Psoas muscle (tissue), 8 donors: Measurements from ENCODE around the gene TIMM29. TPM values are rescaled to one million over a fixed set of nuclear protein-coding genes. Genes with fewer than 3 reads are reported as not detected.
"Not testable (repeated sequence)": the region's sequence is repeated elsewhere in the genome, so short reads cannot be mapped to it uniquely, and the experiment has no call there.

Experiments
- ATAC-seq, 4 donors: fragments of 200-7000 bp; cut with Tn5 transposase; one replicate each; pipeline ENCODE4 v1.9.1; 2020; ENCODE audit warnings: moderate library complexity in 3 of 4, mild to moderate bottlenecking in 2 of 4
- DNase-seq, 2 donors: peaks; one replicate each; pipeline ENCODE4 v3.0.0-alpha.2; 2020
- H3K27ac ChIP-seq: fragments of 200-600 bp; one replicate; pipeline ENCODE4 v1.8.0; 2022
- H3K27me3 ChIP-seq, 3 donors: fragments of 200-600 bp in 1 of 3; one replicate each; pipeline versions ENCODE4 v1.6.1 to v1.8.0; 2013 to 2022; ENCODE audit warnings: low read length in 2 of 3, mild to moderate bottlenecking in 2 of 3, moderate library complexity in 1 of 3; ENCODE audit not compliant: insufficient read depth in 3 of 3
- H3K36me3 ChIP-seq, 2 donors: fragments of 200-600 bp in 1 of 2; one replicate each; pipeline versions ENCODE4 v1.6.1 to v1.8.0; 2013 to 2022; ENCODE audit warnings: low read depth in 1 of 2, mild to moderate bottlenecking in 1 of 2, moderate library complexity in 1 of 2; ENCODE audit not compliant: insufficient read depth in 1 of 2
- H3K4me1 ChIP-seq: fragments of 200-600 bp; one replicate; pipeline ENCODE4 v1.8.0; 2022
- H3K4me3 ChIP-seq: fragments of 200-600 bp; one replicate; pipeline ENCODE4 v1.8.0; 2022; ENCODE audit warnings: mild to moderate bottlenecking
- H3K9me3 ChIP-seq: fragments of 200-600 bp; one replicate; pipeline ENCODE4 v1.8.0; 2022
- WGBS, 3 donors: extraction: QIAGEN DNeasy Blood & Tissue Kit; methylation state at CpG; one replicate each; pipeline versions ENCODE4 v1.1.6 to v1.1.7; 2013; 5-methylcytosine and 5-hydroxymethylcytosine counted together
- intact Hi-C, 2 donors: fragments of 100-400 bp; cut with DNase I; formaldehyde crosslinking; loops; one replicate each; pipeline versions ENCODE4 v1.11.0 to v1.14.2; 2022
- polyA plus RNA-seq, 3 donors: library from polyadenylated mRNA; stranded (reverse); fragments of 200-250 nt; gene quantifications; one replicate each; pipeline ENCODE4 v1.2.3, GENCODE V29; 2013
- total RNA-seq, 4 donors: library from RNA; stranded (reverse); fragmentation: NEBNext Ultra II Directional in 2 of 4; extraction: Animal tissue kit (Norgen Biotek cat#: 25700) in 2 of 4; gene quantifications; one replicate each; pipeline versions ENCODE4 v1.2.1 to v1.2.4, GENCODE V29; 2021 to 2023
- TF ChIP-seq, protein P1 (sequence below): fragments of 200-600 bp; IDR thresholded peaks from one replicate; pipeline ENCODE4 v1.8.0; 2022; ENCODE audit warnings: antibody characterized with exemption
- donor health status: healthy with polysubstance abuse.
- donor health status: DM: no; HTN: no; CAD: no; lungs with moderate emphysema.
- donor health status: Bipolar disorder and iron deficiency.
- donor health status: healthy.
- donor health status: DM: yes; HTN: yes; CAD: no.
- donor health status: DM: no; HTN: no; CAD: no.
- donor health status: DM: no; HTN: no; CAD: no.
- donor health status: DM: yes; HTN: yes; CAD: no.

The TIMM29 gene
- total and polyA plus RNA-seq, 7 donors = 12.9 to 29.0 (median 18.3) TPM

DNA sequence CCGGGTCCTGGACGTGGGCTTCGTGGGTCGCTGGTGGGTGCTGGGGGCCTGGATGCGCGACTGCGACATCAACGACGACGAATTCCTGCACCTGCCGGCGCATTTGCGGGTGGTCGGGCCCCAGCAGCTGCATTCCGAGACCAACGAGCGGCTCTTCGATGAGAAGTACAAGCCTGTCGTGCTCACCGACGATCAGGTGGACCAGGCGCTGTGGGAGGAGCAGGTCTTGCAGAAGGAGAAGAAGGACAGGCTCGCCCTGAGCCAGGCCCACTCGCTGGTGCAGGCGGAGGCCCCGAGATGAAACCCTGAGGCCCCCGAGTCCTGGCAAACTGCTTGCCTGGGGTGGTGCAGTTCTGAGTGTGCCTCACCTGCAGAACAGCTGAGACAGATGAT lies 787 bp downstream of the TIMM29 start:
- Histone ChIP-seq H3K36me3 (peaks cover 0 to 34% of the 10 kb centered on the region in 2 donors), H3K9me3 (no peaks in the 10 kb centered on the region), H3K27ac (peak overlapping the region; percentile 84), H3K4me1 (peaks cover 26% of the 10 kb centered on the region), H3K27me3 (no peaks in the 10 kb centered on the region), H3K4me3 (peak overlapping the region; percentile 99)
- ATAC-seq = no peak
- no peak for DNase-seq
- intact Hi-C loops = loop anchor here in 1 of 2 donors (5.0 kb wide), 1 partner anchor 52 kb away; no protein-coding TSS in a partner anchor
- TF ChIP-seq, protein P1, sequence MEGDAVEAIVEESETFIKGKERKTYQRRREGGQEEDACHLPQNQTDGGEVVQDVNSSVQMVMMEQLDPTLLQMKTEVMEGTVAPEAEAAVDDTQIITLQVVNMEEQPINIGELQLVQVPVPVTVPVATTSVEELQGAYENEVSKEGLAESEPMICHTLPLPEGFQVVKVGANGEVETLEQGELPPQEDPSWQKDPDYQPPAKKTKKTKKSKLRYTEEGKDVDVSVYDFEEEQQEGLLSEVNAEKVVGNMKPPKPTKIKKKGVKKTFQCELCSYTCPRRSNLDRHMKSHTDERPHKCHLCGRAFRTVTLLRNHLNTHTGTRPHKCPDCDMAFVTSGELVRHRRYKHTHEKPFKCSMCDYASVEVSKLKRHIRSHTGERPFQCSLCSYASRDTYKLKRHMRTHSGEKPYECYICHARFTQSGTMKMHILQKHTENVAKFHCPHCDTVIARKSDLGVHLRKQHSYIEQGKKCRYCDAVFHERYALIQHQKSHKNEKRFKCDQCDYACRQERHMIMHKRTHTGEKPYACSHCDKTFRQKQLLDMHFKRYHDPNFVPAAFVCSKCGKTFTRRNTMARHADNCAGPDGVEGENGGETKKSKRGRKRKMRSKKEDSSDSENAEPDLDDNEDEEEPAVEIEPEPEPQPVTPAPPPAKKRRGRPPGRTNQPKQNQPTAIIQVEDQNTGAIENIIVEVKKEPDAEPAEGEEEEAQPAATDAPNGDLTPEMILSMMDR = no peak
- 6 to 9% (median 8%) methylated on average over 27 of the region's 27 CpGs for WGBS, 3 donors

DNA sequence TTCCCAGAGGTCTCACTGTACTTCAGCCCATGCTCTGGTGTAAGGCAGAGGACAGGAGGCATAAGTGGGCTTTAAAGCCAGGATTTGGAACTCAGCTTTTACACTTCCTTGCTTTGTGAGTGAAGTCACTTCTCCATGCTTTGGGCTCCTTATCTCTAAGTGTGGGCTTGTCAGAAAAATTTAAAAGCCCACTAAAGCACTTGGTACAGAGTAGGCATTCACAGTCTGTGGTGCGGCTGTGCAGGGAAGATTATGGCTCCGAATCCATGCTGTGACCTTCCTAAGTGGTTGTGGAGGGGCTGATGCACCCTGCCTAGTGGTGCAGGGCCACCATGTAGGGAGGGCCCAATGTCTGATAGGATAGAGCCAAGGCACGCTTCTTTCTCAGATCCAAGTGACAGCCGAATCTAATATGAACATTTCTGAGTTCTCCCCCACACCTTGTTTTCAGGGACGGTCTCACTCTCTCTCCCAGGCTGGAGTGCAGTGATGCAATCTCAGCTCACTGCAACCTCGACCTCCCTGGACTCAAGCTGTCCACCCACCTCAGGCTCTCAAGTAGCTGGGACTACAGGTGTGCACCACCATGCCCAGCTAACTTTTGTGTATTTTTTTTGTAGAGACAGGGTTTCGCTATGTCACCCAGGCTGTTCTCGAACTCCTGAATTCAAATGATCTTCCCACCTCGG lies 6.9 kb downstream of the TIMM29 start:
- peaks cover 5% of the 10 kb centered on the region for H3K4me1 ChIP-seq
- H3K27ac ChIP-seq = no peak overlapping the region
- intact Hi-C loops = loop anchor here (5.0 to 10.0 kb wide), 3 partner anchors 102 to 199 kb away; no protein-coding TSS in a partner anchor
- 85 to 92% (median 89%) methylated on average over 9 of the region's 9 CpGs for WGBS, 3 donors
- ATAC-seq = no peak
- no peak for DNase-seq
- TF ChIP-seq, protein P1 = no peak
- H3K9me3 ChIP-seq = no peaks in the 10 kb centered on the region
- no peak overlapping the region for H3K4me3 ChIP-seq
- H3K27me3 ChIP-seq = no peaks in the 10 kb centered on the region
- peaks cover 0 to 24% of the 10 kb centered on the region in 2 donors for H3K36me3 ChIP-seq

DNA sequence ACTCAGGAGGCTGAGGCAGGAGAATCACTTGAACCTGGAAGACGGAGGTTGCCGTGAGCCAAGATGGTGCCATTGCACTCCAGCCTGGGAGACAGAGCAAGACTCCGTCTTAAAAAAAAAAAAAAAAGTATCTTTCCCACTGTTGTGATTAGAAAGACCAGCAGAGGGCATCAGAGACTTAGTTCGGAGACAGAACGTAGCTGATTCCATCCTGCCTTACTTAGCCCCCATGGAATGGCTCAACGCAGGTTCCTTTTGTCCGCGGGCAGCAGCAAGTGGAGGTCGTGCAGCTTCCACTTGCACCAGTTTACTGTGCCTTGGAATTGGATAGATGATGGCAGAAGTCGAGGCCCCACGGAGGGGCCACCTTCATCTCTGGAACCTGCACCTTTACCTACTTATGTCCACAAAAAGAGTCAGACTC lies 8.1 kb downstream of the TIMM29 start:
- TF ChIP-seq, protein P1 = peak; percentile 62
- 2 to 5% (median 4%) methylated on average over 11 of the region's 11 CpGs for WGBS, 3 donors
- ATAC-seq (peak; percentile 78 to 88 (median 84)), DNase-seq (no peak)
- Histone ChIP-seq H3K27ac (no peak overlapping the region), H3K9me3 (no peaks in the 10 kb centered on the region), H3K4me1 (peaks cover 4% of the 10 kb centered on the region), H3K36me3 (peaks cover 0 to 16% of the 10 kb centered on the region in 2 donors), H3K27me3 (no peaks in the 10 kb centered on the region), H3K4me3 (no peak overlapping the region)
- intact Hi-C loops = loop anchor here (5.0 to 10.0 kb wide), 3 partner anchors 101 to 198 kb away; no protein-coding TSS in a partner anchor

DNA sequence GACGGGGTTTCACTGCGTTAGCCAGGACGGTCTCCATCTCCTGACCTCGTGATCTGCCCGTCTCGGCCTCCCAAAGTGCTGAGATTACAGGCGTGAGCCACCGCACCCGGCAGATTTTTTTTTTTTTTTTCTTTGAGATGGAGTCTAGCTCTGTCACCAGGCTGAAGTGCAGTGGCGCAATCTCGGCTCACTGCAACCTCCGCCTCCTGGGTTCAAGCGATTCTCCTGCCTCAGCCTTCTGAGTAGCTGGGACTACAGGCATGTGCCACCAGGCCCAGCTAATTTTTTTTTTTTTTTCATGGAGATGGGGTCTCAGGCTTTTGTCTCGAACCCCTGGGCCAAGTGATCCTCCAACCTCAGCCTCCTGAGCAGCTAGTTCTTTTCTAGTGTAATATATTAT lies 13.0 kb downstream of the TIMM29 start:
- H3K36me3 ChIP-seq, DNase-seq, H3K4me1 ChIP-seq, H3K9me3 ChIP-seq, H3K27ac ChIP-seq, ATAC-seq, H3K4me3 ChIP-seq, H3K27me3 ChIP-seq: not testable (repeated sequence)
- 79 to 83% (median 82%) methylated on average over 12 to 14 of the region's 14 CpGs for WGBS, 3 donors
- intact Hi-C loops = loop anchor here in 1 of 2 donors (10.0 kb wide), 1 partner anchor 73 kb away; no protein-coding TSS in a partner anchor

DNA sequence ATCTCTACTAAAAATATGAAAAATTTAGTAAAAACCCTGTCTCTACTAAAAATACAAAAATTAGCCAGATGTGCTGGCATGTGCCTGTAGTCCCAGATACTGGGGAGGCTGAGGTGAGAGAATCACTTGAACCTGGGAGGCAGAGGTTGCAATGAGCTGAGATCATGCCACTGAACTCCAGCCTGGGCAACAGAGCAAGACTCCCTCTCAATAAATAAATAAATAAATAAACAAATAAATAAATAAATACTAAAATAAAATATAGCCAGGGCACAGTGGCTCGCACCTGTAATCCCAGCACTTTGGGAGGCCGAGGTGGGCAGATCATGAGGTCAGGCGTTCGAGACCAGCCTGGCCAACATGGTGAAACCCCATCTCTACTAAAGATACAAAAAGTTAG lies 14.8 kb downstream of the TIMM29 start:
- not testable (repeated sequence) for H3K4me3 ChIP-seq, H3K9me3 ChIP-seq, H3K4me1 ChIP-seq, H3K27me3 ChIP-seq, H3K27ac ChIP-seq, DNase-seq, H3K36me3 ChIP-seq, ATAC-seq
- WGBS, 3 donors = 85 to 96% (median 88%) methylated on average over 4 of the region's 4 CpGs
- intact Hi-C loops = loop anchor here in 1 of 2 donors (10.0 kb wide), 1 partner anchor 71 kb away; no protein-coding TSS in a partner anchor
